CD8-positive, alpha-beta memory T cell (primary cell): ENCODE measurements around the gene KCNJ9. TPM values are rescaled to one million over a fixed set of nuclear protein-coding genes. Genes with fewer than 3 reads are reported as not detected.

Source experiments
- CTCF ChIA-PET: fragments of 350-600 bp; sonication (Branson Sonifier 250); formaldehyde crosslinking; loops from one replicate; lab custom pipeline; 2021; ENCODE audit warnings: antibody characterized with exemption; lab: Charles Lee
- POLR2A ChIA-PET: fragments of 350-600 bp; sonication (Branson Sonifier 250); formaldehyde crosslinking; loops from one replicate; lab custom pipeline; 2021; ENCODE audit warnings: antibody characterized with exemption; lab: Charles Lee
- DNase-seq, 5 donors: peaks; one replicate each; pipeline versions ENCODE4 v3.0.0 to v3.0.0-alpha.2; 2020 to 2022; ENCODE audit warnings: mixed read lengths in 1 of 5
- H3K27ac ChIP-seq: one replicate; pipeline ENCODE4 v1.7.0; 2013; ENCODE audit warnings: low read depth, mild to moderate bottlenecking, low read length, moderate library complexity
- H3K27me3 ChIP-seq: 2 replicates; pipeline ENCODE4 v1.7.0; 2013; ENCODE audit warnings: low read length, mild to moderate bottlenecking; ENCODE audit not compliant: insufficient read depth, poor library complexity, severe bottlenecking
- H3K36me3 ChIP-seq: 2 replicates; pipeline ENCODE4 v1.7.0; 2013; ENCODE audit warnings: mild to moderate bottlenecking, low read length, moderate library complexity; ENCODE audit not compliant: insufficient read depth
- H3K4me1 ChIP-seq: 2 replicates; pipeline ENCODE4 v1.7.0; 2013; ENCODE audit warnings: mild to moderate bottlenecking, low read length, moderate library complexity; ENCODE audit not compliant: insufficient read depth
- H3K4me3 ChIP-seq: 2 replicates; pipeline ENCODE4 v1.7.0; 2013; ENCODE audit warnings: mild to moderate bottlenecking, low read length
- H3K9me3 ChIP-seq: 2 replicates; pipeline ENCODE4 v1.7.0; 2013; ENCODE audit warnings: mild to moderate bottlenecking, low read length
- H3K27ac Mint-ChIP-seq, 8 donors: one replicate each; pipeline ENCODE4 v1.8.0; 2020 to 2021; ENCODE audit warnings: mixed read lengths in 8 of 8, mild to moderate bottlenecking in 6 of 8, inconsistent platforms in 3 of 8, moderate library complexity in 3 of 8
- H3K27me3 Mint-ChIP-seq, 2 donors: one replicate each; pipeline ENCODE4 v1.8.0; 2020 to 2021; ENCODE audit warnings: mixed read lengths in 2 of 2, mild to moderate bottlenecking in 1 of 2, moderate library complexity in 1 of 2
- H3K36me3 Mint-ChIP-seq, 3 donors: one replicate each; pipeline ENCODE4 v1.8.0; 2020 to 2021; ENCODE audit warnings: mixed read lengths in 3 of 3, inconsistent platforms in 1 of 3, mild to moderate bottlenecking in 1 of 3
- H3K4me1 Mint-ChIP-seq, 3 donors: one replicate each; pipeline ENCODE4 v1.8.0; 2020 to 2021; ENCODE audit warnings: mixed read lengths in 3 of 3, inconsistent platforms in 1 of 3, mild to moderate bottlenecking in 1 of 3
- H3K4me3 Mint-ChIP-seq, 7 donors: one replicate each; pipeline ENCODE4 v1.8.0; 2020 to 2021; ENCODE audit warnings: mixed read lengths in 7 of 7, mild to moderate bottlenecking in 6 of 7, moderate library complexity in 4 of 7, inconsistent platforms in 2 of 7
- H3K9me3 Mint-ChIP-seq, 5 donors: one replicate each; pipeline ENCODE4 v1.8.0; 2020 to 2022; ENCODE audit warnings: mixed read lengths in 5 of 5, mild to moderate bottlenecking in 3 of 5, moderate library complexity in 2 of 5, inconsistent platforms in 1 of 5
- polyA plus RNA-seq: library from polyadenylated mRNA; unstranded; fragments of 300-500 nt; fragmentation: Illumina TruSeq; gene quantifications from one replicate; pipeline ENCODE4 v1.2.3, GENCODE V29; 2021
- total RNA-seq, 2 experiments: library from RNA; stranded (reverse); gene quantifications; one replicate each; pipeline ENCODE4 v1.2.3, GENCODE V29; 2021

Gene KCNJ9
- total and polyA plus RNA-seq, 3 experiments from 2014 or later, result 0.04 TPM; not detected in 2

GRCh38 chr1:160136926-160137200 lies 55.5 kb downstream of the KCNJ9 start:
- H3K4me1 Mint-ChIP-seq, result no peaks in the 10 kb centered on the region
- H3K4me3 Mint-ChIP-seq, result no peak overlapping the region
- ChIA-PET CTCF (no interaction called here), POLR2A (no interaction called here)
- H3K27me3 ChIP-seq, result no peaks in the 10 kb centered on the region
- no peak overlapping the region for H3K27ac ChIP-seq
- no peaks in the 10 kb centered on the region for H3K4me1 ChIP-seq
- peaks cover 0 to 2% (median 0%) of the 10 kb centered on the region in 5 donors for H3K9me3 Mint-ChIP-seq
- no peak overlapping the region for H3K4me3 ChIP-seq
- DNase-seq, result no peak
- no peaks in the 10 kb centered on the region for H3K36me3 ChIP-seq
- no peak overlapping the region for H3K27ac Mint-ChIP-seq
- H3K27me3 Mint-ChIP-seq, result peaks cover 20 to 23% of the 10 kb centered on the region in 2 donors
- H3K36me3 Mint-ChIP-seq, result no peaks in the 10 kb centered on the region
- H3K9me3 ChIP-seq, result no peaks in the 10 kb centered on the region

- no peaks in the 10 kb centered on the region for H3K27me3 ChIP-seq
- no peak for DNase-seq
- no peaks in the 10 kb centered on the region for H3K4me1 ChIP-seq
- Mint-ChIP-seq H3K4me1 (no peaks in the 10 kb centered on the region), H3K27me3 (peaks cover 21 to 24% of the 10 kb centered on the region in 2 donors), H3K27ac (no peak overlapping the region), H3K4me3 (no peak overlapping the region), H3K9me3 (peaks cover 0 to 2% (median 0%) of the 10 kb centered on the region in 5 donors), H3K36me3 (no peaks in the 10 kb centered on the region)
- no peaks in the 10 kb centered on the region for H3K9me3 ChIP-seq
- H3K4me3 ChIP-seq, result no peak overlapping the region
- CTCF ChIA-PET, result no interaction called here
- no peak overlapping the region for H3K27ac ChIP-seq
- POLR2A ChIA-PET, result no interaction called here
- H3K36me3 ChIP-seq, result no peaks in the 10 kb centered on the region
Measured at GRCh38 chr1:160137216-160137862, 56.0 kb downstream of the KCNJ9 start.

- ChIA-PET CTCF (no interaction called here), POLR2A (no interaction called here)
- Histone ChIP-seq H3K27ac (no peak overlapping the region), H3K4me1 (no peaks in the 10 kb centered on the region), H3K36me3 (no peaks in the 10 kb centered on the region), H3K27me3 (no peaks in the 10 kb centered on the region), H3K9me3 (no peaks in the 10 kb centered on the region), H3K4me3 (no peak overlapping the region)
- Mint-ChIP-seq H3K27ac (no peak overlapping the region), H3K9me3 (peaks cover 0 to 2% (median 0%) of the 10 kb centered on the region in 5 donors), H3K4me1 (no peaks in the 10 kb centered on the region), H3K27me3 (peaks cover 28 to 37% of the 10 kb centered on the region in 2 donors), H3K36me3 (no peaks in the 10 kb centered on the region), H3K4me3 (no peak overlapping the region)
- DNase-seq, result no peak
Measured at GRCh38 chr1:160139840-160140239, 58.5 kb downstream of the KCNJ9 start.

Other genes starting within 250 kb of the KCNJ9 start
- not detected for gene VSIG8, start 218.9 kb upstream of the KCNJ9 start, total RNA-seq
- not detected for gene VSIG8, start 218.9 kb upstream of the KCNJ9 start, polyA plus RNA-seq
- gene CFAP45, start 181.4 kb upstream of the KCNJ9 start, total RNA-seq, result 1 to 10 TPM in 1 of 2 experiments, under 1 TPM in 1; 0.75 to 1.2 TPM
- gene CFAP45, start 181.4 kb upstream of the KCNJ9 start, polyA plus RNA-seq, result 0.18 TPM
- 100 to 1,000 TPM; 566 to 578 TPM for gene TAGLN2, start 156.0 kb upstream of the KCNJ9 start, total RNA-seq
- gene TAGLN2, start 156.0 kb upstream of the KCNJ9 start, polyA plus RNA-seq, result 811 TPM
- under 1 TPM; 0.04 to 0.11 TPM for gene IGSF9, start 135.9 kb upstream of the KCNJ9 start, total RNA-seq
- gene IGSF9, start 135.9 kb upstream of the KCNJ9 start, polyA plus RNA-seq, result not detected
- gene SLAMF9, start 127.3 kb upstream of the KCNJ9 start, total RNA-seq, result not detected
- not detected for gene SLAMF9, start 127.3 kb upstream of the KCNJ9 start, polyA plus RNA-seq
- gene PIGM, start 49.5 kb upstream of the KCNJ9 start, total RNA-seq, result 1 to 10 TPM; 6.5 to 6.9 TPM
- gene PIGM, start 49.5 kb upstream of the KCNJ9 start, polyA plus RNA-seq, result 3.2 TPM
- under 1 TPM in 1 of 2 experiments, not detected in 1; 0.13 TPM for gene KCNJ10, start 11.4 kb upstream of the KCNJ9 start, total RNA-seq
- not detected for gene KCNJ10, start 11.4 kb upstream of the KCNJ9 start, polyA plus RNA-seq
- gene IGSF8, start 17.1 kb downstream of the KCNJ9 start, total RNA-seq, result 10 to 100 TPM; 39.5 to 42.7 TPM
- gene IGSF8, start 17.1 kb downstream of the KCNJ9 start, polyA plus RNA-seq, result 59.2 TPM
- gene ATP1A2, start 34.2 kb downstream of the KCNJ9 start, total RNA-seq, result not detected
- gene ATP1A2, start 34.2 kb downstream of the KCNJ9 start, polyA plus RNA-seq, result not detected
- gene ATP1A4, start 70.1 kb downstream of the KCNJ9 start, total RNA-seq, result not detected
- not detected for gene ATP1A4, start 70.1 kb downstream of the KCNJ9 start, polyA plus RNA-seq
- gene CASQ1, start 109.0 kb downstream of the KCNJ9 start, total RNA-seq, result not detected
- gene CASQ1, start 109.0 kb downstream of the KCNJ9 start, polyA plus RNA-seq, result not detected
- gene PEA15, start 123.8 kb downstream of the KCNJ9 start, total RNA-seq, result 10 to 100 TPM; 77.4 to 81.4 TPM
- gene PEA15, start 123.8 kb downstream of the KCNJ9 start, polyA plus RNA-seq, result 9.1 TPM
- 10 to 100 TPM; 95.6 to 97.0 TPM for gene DCAF8, start 181.0 kb downstream of the KCNJ9 start, total RNA-seq
- 54.2 TPM for gene DCAF8, start 181.0 kb downstream of the KCNJ9 start, polyA plus RNA-seq
- 10 to 100 TPM; 56.1 to 57.5 TPM for gene PEX19, start 203.6 kb downstream of the KCNJ9 start, total RNA-seq
- 47.7 TPM for gene PEX19, start 203.6 kb downstream of the KCNJ9 start, polyA plus RNA-seq